Neural cell (in vitro differentiated cells): ENCODE measurements around the gene CRYGD. TPM values are rescaled to one million over a fixed set of nuclear protein-coding genes. Genes with fewer than 3 reads are reported as not detected.
"Not testable (repeated sequence)": the region's sequence is repeated elsewhere in the genome, so short reads cannot be mapped to it uniquely, and the experiment has no call there.

Experiments
- H2AFZ ChIP-seq: fragments of 200-600, 300-800 bp; sonication (generic), shearing (Covaris generic); 2 replicates; pipeline ENCODE4 v1.6.0; 2014; ENCODE audit warnings: low read depth, mild to moderate bottlenecking, antibody characterized with exemption, low read length, moderate library complexity
- H3F3A ChIP-seq: fragments of 200-600 bp; shearing (Covaris generic); 2 replicates; pipeline ENCODE4 v1.6.1; 2016; ENCODE audit warnings: mild to moderate bottlenecking, moderate library complexity, mixed read lengths, antibody characterized with exemption, low read length; ENCODE audit not compliant: insufficient read depth, poor library complexity, severe bottlenecking
- H3K27ac ChIP-seq: fragments of 200-600, 300-800 bp; sonication (generic), shearing (Covaris generic); 2 replicates; pipeline ENCODE4 v1.5.1; 2014; ENCODE audit warnings: mild to moderate bottlenecking, low read length, moderate library complexity
- H3K27me3 ChIP-seq: fragments of 300-800, 200-600 bp; sonication (generic), shearing (Covaris generic); 2 replicates; pipeline ENCODE4 v1.6.0; 2014; ENCODE audit warnings: mild to moderate bottlenecking, low read depth, low read length, moderate library complexity; ENCODE audit not compliant: insufficient read depth
- H3K36me3 ChIP-seq: fragments of 300-800, 200-600 bp; sonication (generic), shearing (Covaris generic); 2 replicates; pipeline ENCODE4 v1.5.1; 2014; ENCODE audit warnings: mild to moderate bottlenecking, antibody characterized with exemption, low read length, moderate library complexity; ENCODE audit not compliant: insufficient read depth
- H3K4me2 ChIP-seq: fragments of 300-800, 200-600 bp; sonication (generic), shearing (Covaris generic); 2 replicates; pipeline ENCODE4 v1.6.0; 2014; ENCODE audit warnings: mild to moderate bottlenecking, low read length
- H3K4me3 ChIP-seq: fragments of 300-800, 200-600 bp; sonication (generic), shearing (Covaris generic); 2 replicates; pipeline ENCODE4 v1.5.1; 2014; ENCODE audit warnings: mild to moderate bottlenecking, low read length, moderate library complexity
- H3K79me2 ChIP-seq: fragments of 200-600 bp; shearing (Covaris generic); replicated peaks from 2 replicates; pipeline ENCODE4 v1.6.0; 2014; ENCODE audit warnings: mild to moderate bottlenecking, low read length, moderate library complexity; ENCODE audit not compliant: insufficient read depth
- H3K9ac ChIP-seq: fragments of 300-800, 200-600 bp; sonication (generic), shearing (Covaris generic); 2 replicates; pipeline ENCODE4 v1.6.1; 2016; ENCODE audit warnings: mild to moderate bottlenecking, low read length, mixed read lengths
- H3K9me2 ChIP-seq: fragments of 200-600 bp; shearing (Covaris generic); 2 replicates; pipeline ENCODE4 v1.6.1; 2016; ENCODE audit warnings: mild to moderate bottlenecking, low read length, mixed read lengths; ENCODE audit not compliant: insufficient read depth
- H3K9me3 ChIP-seq: fragments of 200-600, 300-800 bp; sonication (generic), shearing (Covaris generic); 2 replicates; pipeline ENCODE4 v1.6.1; 2016; ENCODE audit warnings: mild to moderate bottlenecking, mixed run types, low read length, moderate library complexity, mixed read lengths
- H4K20me1 ChIP-seq: fragments of 200-600 bp; shearing (Covaris generic); 2 replicates; pipeline ENCODE4 v1.6.1; 2016; ENCODE audit warnings: mild to moderate bottlenecking, mixed run types; ENCODE audit not compliant: insufficient read depth
- EP300 ChIP-seq: fragments of 450-650 bp; conservative IDR thresholded peaks from 2 replicates; pipeline ENCODE4 v1.6.1; 2014; ENCODE audit warnings: antibody characterized with exemption, mild to moderate bottlenecking, moderate library complexity; ENCODE audit not compliant: poor library complexity, severe bottlenecking
- EZH2 ChIP-seq: fragments of 200-600, 300-800 bp; shearing (Covaris generic), sonication (generic); IDR thresholded peaks from 2 replicates; pipeline ENCODE4 v1.6.1; 2014; ENCODE audit warnings: antibody characterized with exemption, low read length, borderline replicate concordance, mild to moderate bottlenecking; ENCODE audit not compliant: insufficient read depth, poor library complexity, severe bottlenecking
- MXI1 ChIP-seq: fragments of 450-650 bp; conservative IDR thresholded peaks from 2 replicates; pipeline ENCODE4 v1.6.1; 2014; ENCODE audit warnings: antibody characterized with exemption, mild to moderate bottlenecking; ENCODE audit not compliant: poor library complexity, severe bottlenecking
- POLR2AphosphoS5 ChIP-seq: IDR thresholded peaks from 2 replicates; pipeline ENCODE4 v1.6.1; 2012
- RAD21 ChIP-seq: fragments of 450-650 bp; conservative IDR thresholded peaks from 2 replicates; pipeline ENCODE4 v1.6.1; 2014; ENCODE audit warnings: antibody characterized with exemption, mild to moderate bottlenecking, moderate library complexity
- REST ChIP-seq: IDR thresholded peaks from 2 replicates; pipeline ENCODE4 v1.6.1; 2012; ENCODE audit warnings: borderline replicate concordance
- SMC3 ChIP-seq: fragments of 450-650 bp; conservative IDR thresholded peaks from 2 replicates; pipeline ENCODE4 v1.6.1; 2014; ENCODE audit warnings: antibody characterized with exemption, mild to moderate bottlenecking, moderate library complexity; ENCODE audit not compliant: poor library complexity
- TAF1 ChIP-seq: IDR thresholded peaks from 2 replicates; pipeline ENCODE4 v1.6.1; 2012; ENCODE audit warnings: low read depth
- polyA minus RNA-seq: library from RNA; depleted of rRNA, polyadenylated mRNA; stranded (reverse); fragments of >200 nt; gene quantifications from 2 replicates; pipeline ENCODE4 v1.2.3, GENCODE V29; 2014
- polyA plus RNA-seq: library from polyadenylated mRNA; depleted of rRNA; stranded (reverse); fragments of >200 nt; gene quantifications from 2 replicates; pipeline ENCODE4 v1.2.3, GENCODE V29; 2014
- TF ChIP-seq, protein P1 (sequence below): fragments of 450-650 bp; IDR thresholded peaks from 2 replicates; pipeline ENCODE4 v1.5.1; 2014; ENCODE audit warnings: antibody characterized with exemption, mild to moderate bottlenecking, moderate library complexity; ENCODE audit not compliant: poor library complexity, severe bottlenecking

CRYGD gene
- polyA plus RNA-seq = not detected in 2 replicates
- not detected in 2 replicates for polyA minus RNA-seq

GRCh38 chr2:208124013-208124715, at the start of gene CRYGD:
Gene CRYGD, minus strand, starts transcription at chr2:208124524. Its CDS starts 51 bp downstream, at chr2:208124473.
- H3K9me3 ChIP-seq, H3K79me2 ChIP-seq, H3F3A ChIP-seq, H3K9ac ChIP-seq, H3K4me2 ChIP-seq, H3K27ac ChIP-seq, H3K36me3 ChIP-seq, H3K27me3 ChIP-seq, H4K20me1 ChIP-seq, H3K4me3 ChIP-seq, H2AFZ ChIP-seq, H3K9me2 ChIP-seq: not testable (repeated sequence)

- H3K9me2 ChIP-seq = no peaks in the 10 kb centered on the region
- no peaks in the 10 kb centered on the region for H3K9me3 ChIP-seq
- no peaks in the 10 kb centered on the region for H3F3A ChIP-seq
- no peak overlapping the region for H2AFZ ChIP-seq
- TF ChIP-seq MXI1 = no peak
- no peak for TF ChIP-seq SMC3
- no peak for TF ChIP-seq RAD21
- no peaks in the 10 kb centered on the region for H3K27me3 ChIP-seq
- no peak overlapping the region for H3K4me2 ChIP-seq
- no peaks in the 10 kb centered on the region for H3K36me3 ChIP-seq
- no peaks in the 10 kb centered on the region for H3K79me2 ChIP-seq
- no peaks in the 10 kb centered on the region for H4K20me1 ChIP-seq
- no peak overlapping the region for H3K9ac ChIP-seq
- no peak overlapping the region for H3K4me3 ChIP-seq
- H3K27ac ChIP-seq = no peak overlapping the region
Observed at GRCh38 chr2:208172125-208172524, 47.8 kb upstream of the CRYGD start.

DNA sequence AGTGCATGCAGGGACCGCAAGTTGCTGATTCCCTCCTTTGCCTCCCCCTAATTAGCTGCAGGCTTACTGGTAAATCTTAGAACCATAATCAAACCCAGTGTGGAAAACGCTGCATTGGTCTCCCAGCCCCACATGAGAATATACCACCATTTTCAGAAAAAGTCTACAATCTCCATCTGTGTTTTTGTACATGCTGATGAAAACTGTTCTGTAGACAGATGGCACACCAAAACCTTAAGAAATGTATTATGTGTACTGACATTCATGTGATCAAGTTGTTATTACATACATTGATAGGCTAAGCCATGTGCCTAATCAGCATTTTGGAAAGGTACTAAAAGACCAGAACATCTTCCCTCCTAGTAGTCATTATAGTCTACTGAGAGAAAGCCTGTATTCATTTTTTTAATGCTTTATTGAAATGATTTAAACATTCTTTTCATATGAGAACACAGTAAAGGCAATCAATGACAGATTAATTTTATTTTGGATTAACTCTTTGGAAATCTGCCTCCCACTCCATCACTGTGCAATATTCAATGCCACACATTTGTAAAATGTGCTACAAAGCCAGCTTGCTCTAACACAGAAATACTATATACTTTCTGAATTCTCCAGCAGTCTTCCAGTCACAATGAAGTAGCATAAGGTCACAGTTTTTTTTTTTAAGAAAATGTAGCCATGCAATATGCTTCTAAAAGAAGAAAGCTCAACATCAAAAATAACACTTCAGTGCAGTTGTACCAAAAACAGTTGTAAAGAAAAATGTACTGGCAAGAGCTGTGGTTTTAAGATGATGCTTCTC, 40.8 kb upstream of the CRYGD start:
- H3K9ac ChIP-seq = no peak overlapping the region
- TF ChIP-seq EP300 = no peak
- no peak for TF ChIP-seq MXI1
- TF ChIP-seq EZH2 = no peak
- TF ChIP-seq RAD21 = no peak
- no peak for TF ChIP-seq TAF1
- TF ChIP-seq, protein P1, sequence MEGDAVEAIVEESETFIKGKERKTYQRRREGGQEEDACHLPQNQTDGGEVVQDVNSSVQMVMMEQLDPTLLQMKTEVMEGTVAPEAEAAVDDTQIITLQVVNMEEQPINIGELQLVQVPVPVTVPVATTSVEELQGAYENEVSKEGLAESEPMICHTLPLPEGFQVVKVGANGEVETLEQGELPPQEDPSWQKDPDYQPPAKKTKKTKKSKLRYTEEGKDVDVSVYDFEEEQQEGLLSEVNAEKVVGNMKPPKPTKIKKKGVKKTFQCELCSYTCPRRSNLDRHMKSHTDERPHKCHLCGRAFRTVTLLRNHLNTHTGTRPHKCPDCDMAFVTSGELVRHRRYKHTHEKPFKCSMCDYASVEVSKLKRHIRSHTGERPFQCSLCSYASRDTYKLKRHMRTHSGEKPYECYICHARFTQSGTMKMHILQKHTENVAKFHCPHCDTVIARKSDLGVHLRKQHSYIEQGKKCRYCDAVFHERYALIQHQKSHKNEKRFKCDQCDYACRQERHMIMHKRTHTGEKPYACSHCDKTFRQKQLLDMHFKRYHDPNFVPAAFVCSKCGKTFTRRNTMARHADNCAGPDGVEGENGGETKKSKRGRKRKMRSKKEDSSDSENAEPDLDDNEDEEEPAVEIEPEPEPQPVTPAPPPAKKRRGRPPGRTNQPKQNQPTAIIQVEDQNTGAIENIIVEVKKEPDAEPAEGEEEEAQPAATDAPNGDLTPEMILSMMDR = no peak
- no peak for TF ChIP-seq POLR2AphosphoS5
- TF ChIP-seq REST = no peak
- no peak for TF ChIP-seq SMC3
- no peak overlapping the region for H3K4me3 ChIP-seq
- no peak overlapping the region for H3K4me2 ChIP-seq
- no peaks in the 10 kb centered on the region for H3K27me3 ChIP-seq
- H3K27ac ChIP-seq = no peak overlapping the region
- no peaks in the 10 kb centered on the region for H3K36me3 ChIP-seq
- H3K9me3 ChIP-seq = no peaks in the 10 kb centered on the region
- no peaks in the 10 kb centered on the region for H3K9me2 ChIP-seq
- H3F3A ChIP-seq = peaks cover 3% of the 10 kb centered on the region
- H2AFZ ChIP-seq = no peak overlapping the region
- no peaks in the 10 kb centered on the region for H4K20me1 ChIP-seq
- no peaks in the 10 kb centered on the region for H3K79me2 ChIP-seq
